H1 (cell line): ENCODE data around the gene BPIFB6. TPM values are rescaled to one million over a fixed set of nuclear protein-coding genes. Genes with fewer than 3 reads are reported as not detected.

ENCODE experiments used
- CTBP2 ChIP-seq: IDR thresholded peaks from 2 replicates; pipeline ENCODE4 v1.7.0; 2011; ENCODE audit warnings: borderline replicate concordance, mild to moderate bottlenecking, moderate library complexity, mixed read lengths, low read length; ENCODE audit not compliant: insufficient read depth, insufficient read length
- POU5F1 ChIP-seq: IDR thresholded peaks from 2 replicates; pipeline ENCODE4 v1.6.1; 2011; ENCODE audit warnings: low read depth, mild to moderate bottlenecking, low read length, moderate library complexity
- RAD21 ChIP-seq, 2 experiments: IDR thresholded peaks in 1 of 2; conservative IDR thresholded peaks in 1 of 2; 2 replicates each; pipeline ENCODE4 v1.6.1; 2011; ENCODE audit warnings: low read depth in 2 of 2, low read length in 2 of 2, improper control_type of control experiment in 1 of 2, inconsistent platforms in 1 of 2, mild to moderate bottlenecking in 1 of 2, moderate library complexity in 1 of 2
- RFX5 ChIP-seq: IDR thresholded peaks from 2 replicates; pipeline ENCODE4 v1.6.1; 2011; ENCODE audit warnings: low read depth, low read length, improper control_type of control experiment, borderline replicate concordance
- SP2 ChIP-seq: IDR thresholded peaks from 2 replicates; pipeline ENCODE4 v1.6.1; 2012; ENCODE audit warnings: mild to moderate bottlenecking, low read length, inconsistent platforms
- polyA plus RNA-seq, 7 experiments: library from polyadenylated mRNA; depleted of rRNA in 3 of 7; stranded (reverse) in 5 of 7; unstranded in 2 of 7; fragments of >200 nt in 5 of 7; fragments of 200-250 nt in 2 of 7; gene quantifications; 1 replicate in 5 of 7; 2 replicates in 1 of 7; 4 replicates in 1 of 7; pipeline versions ENCODE4 v1.2.1 to v1.2.3, GENCODE V29; 2011 to 2013; ENCODE audit warnings: missing spikeins in 2 of 7, mixed read lengths in 2 of 7
- total RNA-seq: library from RNA; stranded (reverse); fragmentation: NEBNext Ultra II Directional; extraction: Animal tissue kit (Norgen Biotek cat#: 25700); gene quantifications from 2 replicates; pipeline ENCODE4 v1.2.1, GENCODE V29; 2021

BPIFB6 gene
- total and polyA plus RNA-seq, 2 of the 8 experiments (the other 6 are each of a cell fraction or from before 2014, with no cell fraction given), result not detected

DNA sequence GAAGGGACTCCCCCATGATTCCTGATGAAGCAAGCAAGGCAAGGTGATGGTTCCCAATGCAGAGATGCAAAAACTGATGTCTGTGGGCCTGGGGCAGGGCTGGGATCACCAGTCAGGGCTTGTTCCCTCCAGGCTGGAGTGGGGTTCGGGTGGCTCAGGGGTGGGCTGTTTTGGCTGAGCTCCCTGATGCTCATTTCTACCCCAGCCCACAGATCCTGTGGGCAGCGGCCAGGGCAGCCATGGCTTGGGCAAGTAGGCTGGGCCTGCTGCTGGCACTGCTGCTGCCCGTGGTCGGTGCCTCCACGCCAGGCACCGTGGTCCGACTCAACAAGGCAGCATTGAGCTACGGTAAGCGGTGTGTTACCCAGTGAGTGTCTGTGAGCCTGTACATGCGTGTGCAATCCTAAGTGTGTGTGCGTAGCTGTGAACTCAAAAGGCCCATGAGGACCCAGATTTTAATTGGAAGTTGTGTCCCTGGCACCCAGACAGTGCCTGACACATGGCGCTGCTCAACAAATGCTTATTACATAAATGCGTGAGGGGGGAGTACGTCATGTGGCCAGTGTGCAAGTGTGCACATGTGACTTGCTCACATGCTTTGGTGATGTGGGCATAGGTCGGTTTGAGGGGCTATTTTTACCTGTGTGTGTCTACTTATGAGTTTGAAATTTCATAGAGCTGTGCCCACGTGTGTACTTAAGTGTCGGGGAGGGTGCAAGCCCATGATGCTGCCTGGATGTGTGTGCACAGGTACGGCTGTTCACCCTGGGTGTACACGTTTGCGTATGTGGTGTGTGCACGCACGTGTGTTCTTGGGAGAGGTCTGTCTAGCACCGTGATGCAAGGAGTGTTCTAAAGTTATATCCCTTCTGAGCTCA is 22.9 kb upstream of the BPIFB6 start (continued):
- TF ChIP-seq CTBP2 (no peak), RFX5 (no peak), SP2 (no peak), POU5F1 (no peak), RAD21 (IDR thresholded peaks at IDR 0.05 in 1 of 2, conservative IDR thresholded peaks at IDR 0.05 in 1 of 2; ENCODE audit: low read depth in 2 of 2, low read length in 2 of 2) (no peak)
- TF ChIP-seq, all 59 proteins: peak for 0
